HCT116 (cell line): Measurements from ENCODE around the gene CAMK2A. TPM values are rescaled to one million over a fixed set of nuclear protein-coding genes. Genes with fewer than 3 reads are reported as not detected.

Experiments
- ATAC-seq: fragments of 200-7000 bp; cut with Tn5 transposase; 2 replicates; pipeline ENCODE4 v1.9.1; 2020; ENCODE audit warnings: mild to moderate bottlenecking, moderate library complexity
- Bru-seq: library from RNA; stranded (reverse); fragments of 400-500 nt; gene quantifications from one replicate; lab custom pipeline; 2021; lab: Mats Ljungman, UMichigan
- BruChase-seq, 2 experiments: library from RNA; stranded (reverse); fragments of 400-500 nt; gene quantifications; one replicate each; lab custom pipeline; 2021; lab: Mats Ljungman, UMichigan
- BruUV-seq: library from RNA; stranded (reverse); fragments of 400-500 nt; replicated peaks from 2 replicates; lab custom pipeline; 2021; lab: Mats Ljungman, UMichigan
- CTCF ChIA-PET: fragments of 300-600 bp; sonication (Branson Sonifier 250); formaldehyde crosslinking; loops from one replicate; lab custom pipeline; 2021; ENCODE audit warnings: antibody characterized with exemption; lab: Charles Lee
- POLR2A ChIA-PET: fragments of 300-600, 350-600 bp; sonication (Branson Sonifier 250); formaldehyde crosslinking; loops from one replicate; lab custom pipeline; 2021; ENCODE audit warnings: antibody characterized with exemption; lab: Charles Lee
- RAD21 ChIA-PET, 2 experiments: fragments of 300-600 bp; sonication (Branson Sonifier 250); formaldehyde crosslinking; loops; one replicate each; lab custom pipeline; 2023; ENCODE audit warnings: low total read pairs in 2 of 2; ENCODE audit not compliant: uncharacterized antibody in 2 of 2, unreplicated experiment in 2 of 2, low non-redundant PET in 1 of 2; lab: Charles Lee
- DNase-seq: peaks from one replicate; pipeline ENCODE4 v3.0.0-alpha.2; 2010; ENCODE audit warnings: low read depth, low spot score
- H2AFZ ChIP-seq: fragments of 200-600 bp; shearing (Covaris generic), sonication (generic); 2 replicates; pipeline ENCODE4 v1.6.1; 2017; ENCODE audit warnings: low read depth, mixed run types, mixed read lengths, antibody characterized with exemption, low read length; ENCODE audit not compliant: poor library complexity, severe bottlenecking
- H3K27ac ChIP-seq: 2 replicates; pipeline ENCODE4 v1.5.1; 2012; ENCODE audit warnings: low read depth, low read length
- H3K27me3 ChIP-seq: fragments of 200-600 bp; sonication (generic); 2 replicates; pipeline ENCODE4 v1.6.1; 2016; ENCODE audit warnings: mixed run types, low read length, mixed read lengths; ENCODE audit not compliant: insufficient read depth
- H3K36me3 ChIP-seq, 2 experiments: fragments of 200-500 bp in 1 of 2; fragments of 200-600 bp in 1 of 2; sonication (Bioruptor generic) in 1 of 2; sonication (generic) in 1 of 2; 2 replicates each; pipeline versions ENCODE4 v1.5.1 to v1.6.1; 2014 to 2016; ENCODE audit warnings: low read length in 2 of 2, inconsistent platforms in 1 of 2, mixed read lengths in 1 of 2, mixed run types in 1 of 2; ENCODE audit not compliant: insufficient read depth in 2 of 2, control insufficient read depth in 1 of 2
- H3K4me1 ChIP-seq, 2 experiments: fragments of 200-600 bp in 1 of 2; sonication (generic) in 1 of 2; 2 replicates each; pipeline versions ENCODE4 v1.5.1 to v1.6.1; 2012 to 2017; ENCODE audit warnings: low read length in 2 of 2, inconsistent platforms in 1 of 2, mild to moderate bottlenecking in 1 of 2, mixed read lengths in 1 of 2, mixed run types in 1 of 2, moderate library complexity in 1 of 2; ENCODE audit not compliant: insufficient read depth in 2 of 2, control insufficient read depth in 1 of 2
- H3K4me2 ChIP-seq: fragments of 200-600 bp; sonication (generic); 2 replicates; pipeline ENCODE4 v1.6.1; 2017; ENCODE audit warnings: mixed run types, low read length, mixed read lengths
- H3K4me3 ChIP-seq, 2 experiments: fragments of 200-600 bp in 1 of 2; sonication (generic) in 1 of 2; replicated peaks in 1 of 2; 2 replicates each; pipeline ENCODE4 v1.5.1; 2011 to 2016; ENCODE audit warnings: low read length in 2 of 2, control low read depth in 1 of 2, low read depth in 1 of 2, mild to moderate bottlenecking in 1 of 2, mixed read lengths in 1 of 2, mixed run types in 1 of 2
- H3K79me2 ChIP-seq: fragments of 200-600 bp; sonication (generic); 2 replicates; pipeline ENCODE4 v1.6.1; 2017; ENCODE audit warnings: mild to moderate bottlenecking, mixed run types, low read length, moderate library complexity, mixed read lengths; ENCODE audit not compliant: insufficient read depth
- H3K9ac ChIP-seq: fragments of 200-600 bp; sonication (generic); 2 replicates; pipeline ENCODE4 v1.6.1; 2016; ENCODE audit warnings: low read length, mixed read lengths
- H3K9me2 ChIP-seq: fragments of 200-600 bp; sonication (generic), shearing (Covaris generic); 2 replicates; pipeline ENCODE4 v1.6.1; 2017; ENCODE audit warnings: mixed run types, mild to moderate bottlenecking, moderate library complexity; ENCODE audit not compliant: insufficient read depth
- H3K9me3 ChIP-seq, 2 experiments: fragments of 200-500 bp in 1 of 2; fragments of 200-600 bp in 1 of 2; sonication (Bioruptor generic) in 1 of 2; sonication (generic) in 1 of 2; 2 replicates each; pipeline ENCODE4 v1.6.1; 2014 to 2017; ENCODE audit warnings: low read length in 2 of 2, mixed read lengths in 2 of 2, inconsistent platforms in 1 of 2, low read depth in 1 of 2, mild to moderate bottlenecking in 1 of 2, mixed run types in 1 of 2, moderate library complexity in 1 of 2; ENCODE audit not compliant: control insufficient read depth in 1 of 2, insufficient read depth in 1 of 2
- H4K20me1 ChIP-seq: fragments of 200-600 bp; sonication (generic), shearing (Covaris generic); 2 replicates; pipeline ENCODE4 v1.6.1; 2017; ENCODE audit warnings: mixed run types, mild to moderate bottlenecking, moderate library complexity; ENCODE audit not compliant: insufficient read depth
- CBX3 ChIP-seq: IDR thresholded peaks from 2 replicates; pipeline ENCODE4 v1.6.1; 2012; ENCODE audit warnings: low read depth
- CEBPB ChIP-seq: IDR thresholded peaks from 2 replicates; pipeline ENCODE4 v1.6.1; 2012; ENCODE audit warnings: low read depth
- CTCF ChIP-seq, 3 experiments: fragments of 200-600 bp in 1 of 3; sonication (generic) in 1 of 3; IDR thresholded peaks in 2 of 3; conservative IDR thresholded peaks in 1 of 3; 2 replicates each; pipeline ENCODE4 v1.5.1; 2012 to 2017; ENCODE audit warnings: low read depth in 2 of 3, low read length in 2 of 3, antibody characterized with exemption in 1 of 3, borderline replicate concordance in 1 of 3, control low read depth in 1 of 3, mild to moderate bottlenecking in 1 of 3, mixed read lengths in 1 of 3, mixed run types in 1 of 3, moderate library complexity in 1 of 3; ENCODE audit not compliant: insufficient read depth in 1 of 3
- ELF1 ChIP-seq: IDR thresholded peaks from 2 replicates; pipeline ENCODE4 v1.6.1; 2012; ENCODE audit warnings: low read depth, borderline replicate concordance
- EZH2 ChIP-seq: fragments of 200-600 bp; sonication (generic); IDR thresholded peaks from 2 replicates; pipeline ENCODE4 v1.6.1; 2017; ENCODE audit warnings: antibody characterized with exemption, mixed run types
- EZH2phosphoT487 ChIP-seq: fragments of 200-600 bp; IDR thresholded peaks from 2 replicates; pipeline ENCODE4 v1.6.1; 2018; ENCODE audit warnings: antibody characterized with exemption, borderline replicate concordance
- MAX ChIP-seq: IDR thresholded peaks from 2 replicates; pipeline ENCODE4 v1.6.1; 2012
- POLR2A ChIP-seq: IDR thresholded peaks from 2 replicates; pipeline ENCODE4 v1.7.0; 2011; ENCODE audit warnings: borderline replicate concordance; ENCODE audit not compliant: insufficient read depth, insufficient read length; ENCODE audit errors: extremely low read depth
- POLR2AphosphoS5 ChIP-seq: IDR thresholded peaks from 2 replicates; pipeline ENCODE4 v1.6.1; 2011; ENCODE audit warnings: mild to moderate bottlenecking, low read depth, low read length, moderate library complexity
- RAD21 ChIP-seq: IDR thresholded peaks from 2 replicates; pipeline ENCODE4 v1.6.1; 2012; ENCODE audit warnings: low read depth, mild to moderate bottlenecking
- REST ChIP-seq: IDR thresholded peaks from 2 replicates; pipeline ENCODE4 v1.6.1; 2012; ENCODE audit warnings: low read depth
- SP1 ChIP-seq: IDR thresholded peaks from 2 replicates; pipeline ENCODE4 v1.6.1; 2012; ENCODE audit warnings: low read depth
- TCF7L2 ChIP-seq: IDR thresholded peaks from 2 replicates; pipeline ENCODE4 v1.7.0; 2011; ENCODE audit warnings: borderline replicate concordance, inconsistent platforms; ENCODE audit not compliant: insufficient read depth, insufficient read length; ENCODE audit errors: extremely low read depth
- YY1 ChIP-seq: IDR thresholded peaks from 2 replicates; pipeline ENCODE4 v1.6.1; 2011; ENCODE audit warnings: low read length, low read depth, moderate library complexity, mild to moderate bottlenecking; ENCODE audit not compliant: insufficient replicate concordance; ENCODE audit errors: extremely low read depth
- ZBTB33 ChIP-seq: IDR thresholded peaks from 2 replicates; pipeline ENCODE4 v1.6.1; 2011; ENCODE audit warnings: mild to moderate bottlenecking, low read length, moderate library complexity; ENCODE audit not compliant: insufficient replicate concordance; ENCODE audit errors: extremely low read depth
- ZFX ChIP-seq: fragments of 450-650 bp; IDR thresholded peaks from 2 replicates; pipeline ENCODE4 v1.6.1; 2017
- ZNF274 ChIP-seq: fragments of 200-500 bp; sonication (Bioruptor generic); IDR thresholded peaks from 2 replicates; pipeline ENCODE4 v1.6.1; 2014; ENCODE audit warnings: mild to moderate bottlenecking, low read depth, low read length, inconsistent platforms
- intact Hi-C: fragments of 100-400 bp; cut with micrococcal nuclease; formaldehyde crosslinking; loops from 2 replicates; pipeline ENCODE4 v1.10.0; 2022
- long read RNA-seq: library from polyadenylated mRNA; unstranded; transcript quantifications from one replicate; pipeline ENCODE4 v2.0.0, GENCODE V29; 2021; ENCODE audit not compliant: unreplicated experiment
- polyA plus RNA-seq: library from polyadenylated mRNA; unstranded; fragments of >200 nt; gene quantifications from 2 replicates; pipeline ENCODE4 v1.2.1, GENCODE V29; 2012; ENCODE audit warnings: missing spikeins
- total RNA-seq: library from RNA; stranded (reverse); gene quantifications from one replicate; pipeline ENCODE4 v1.2.1, GENCODE V29; 2021; ENCODE audit not compliant: unreplicated experiment

CAMK2A gene
- total RNA-seq (not detected), Bru-seq, nascent RNA (percentile 1 among the genes with signal in this experiment), BruChase-seq, experiment 1, labeled RNA remaining after a 6-hour chase (not detected), BruChase-seq, experiment 2, labeled RNA remaining after a 2-hour chase (not detected)
- polyA plus RNA-seq, result not detected in 2 replicates
- long read RNA-seq, result 0 reads

GRCh38 chr5:150289551-150290390 is at the start of gene CAMK2A:
TSS of gene CAMK2A (minus strand) at chr5:150289773. CDS start at chr5:150289625, 148 bp downstream.
- BruUV-seq, result no TSS peak
- Histone ChIP-seq H3K79me2 (no peaks in the 10 kb centered on the region), H3K9me2 (no peaks in the 10 kb centered on the region), H3K4me1 (peaks cover under 1 to 3% of the 10 kb centered on the region in 2 experiments; a peak in 3 of 4 replicates), H3K27me3 (peaks cover 3% of the 10 kb centered on the region; the same call in 1 of the 2 replicates), H2AFZ (no peak within 1 kb of the TSS), H3K9ac (no peak within 1 kb of the TSS), H3K9me3 (no peaks in the 10 kb centered on the region), H4K20me1 (no peaks in the 10 kb centered on the region), H3K4me2 (no peak within 1 kb of the TSS), H3K36me3 (no peaks in the 10 kb centered on the region), H3K27ac (no peak within 1 kb of the TSS), H3K4me3 (no peak within 1 kb of the TSS)
- intact Hi-C loops, result no loop called here
- DNase-seq, result no peak
- no peak for ATAC-seq
- RAD21 ChIA-PET, result no interaction called here
- POLR2A ChIA-PET, result no interaction called here
- CTCF ChIA-PET, result interaction anchor here (1.5 kb wide), 1 partner anchor 18 kb away, joined by 4 read pairs; no protein-coding TSS in a partner anchor
- TF ChIP-seq ZFX (no peak), CEBPB (no peak), CBX3 (no peak), ELF1 (no peak), REST (no peak), ZNF274 (no peak), RAD21 (no peak), POLR2A (no peak), CTCF (IDR thresholded peaks at IDR 0.05 in 2 of 3, conservative IDR thresholded peaks at IDR 0.05 in 1 of 3; ENCODE audit: borderline replicate concordance in 1 of 3, insufficient read depth in 1 of 3, low read depth in 2 of 3, low read length in 2 of 3) (no peak), YY1 (no peak), EZH2phosphoT487 (no peak), EZH2 (no peak), ZBTB33 (no peak), POLR2AphosphoS5 (no peak), SP1 (no peak), TCF7L2 (no peak), MAX (no peak)
